Spleen (tissue), 7 donors: ENCODE results near the gene SYT17.

Experiments
- POLR2A ChIP-seq, 3 donors: fragments of 450-650 bp; IDR thresholded peaks; one replicate each; pipeline ENCODE4 v1.5.1; 2017; ENCODE audit warnings: antibody characterized with exemption in 3 of 3, mild to moderate bottlenecking in 1 of 3
- TF ChIP-seq, protein P1 (sequence below), 11 experiments: fragments of 200-600 bp in 7 of 11; fragments of 450-650 bp in 4 of 11; sonication (generic) in 4 of 11; IDR thresholded peaks in 8 of 11; conservative IDR thresholded peaks in 3 of 11; 1 replicate in 7 of 11; 2 replicates in 4 of 11; pipeline versions ENCODE4 v1.4.0 to v1.8.0; 2016 to 2021; ENCODE audit warnings: antibody characterized with exemption in 11 of 11, inconsistent platforms in 4 of 11, mild to moderate bottlenecking in 1 of 11
- donor health status: DM: no; HTN: no; CAD: no; lungs with moderate emphysema.
- donor health status: DM: no; HTN: no; CAD: no.
- donor health status: DM: no; HTN: no; CAD: no.

DNA sequence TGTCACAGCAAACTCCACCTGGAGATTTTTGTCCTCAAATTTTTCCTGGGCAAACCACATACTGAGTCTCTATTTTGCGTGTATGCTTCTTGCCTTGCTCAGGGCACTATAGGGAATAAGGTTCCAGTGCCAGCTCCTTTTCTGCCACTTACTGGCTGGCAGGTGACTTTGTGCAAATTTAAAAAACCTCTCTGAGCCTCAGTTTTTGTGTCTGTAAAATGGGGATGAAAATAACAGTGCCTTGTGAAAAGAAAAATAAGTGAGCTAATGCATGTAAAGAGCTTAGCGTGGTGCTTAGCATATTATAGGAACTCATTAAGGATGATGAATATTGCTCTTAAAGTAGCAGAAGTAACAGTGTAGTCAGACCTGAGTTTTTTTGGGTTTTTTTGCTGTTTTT is 137.4 kb downstream of the SYT17 start:
- TF ChIP-seq, protein P1, sequence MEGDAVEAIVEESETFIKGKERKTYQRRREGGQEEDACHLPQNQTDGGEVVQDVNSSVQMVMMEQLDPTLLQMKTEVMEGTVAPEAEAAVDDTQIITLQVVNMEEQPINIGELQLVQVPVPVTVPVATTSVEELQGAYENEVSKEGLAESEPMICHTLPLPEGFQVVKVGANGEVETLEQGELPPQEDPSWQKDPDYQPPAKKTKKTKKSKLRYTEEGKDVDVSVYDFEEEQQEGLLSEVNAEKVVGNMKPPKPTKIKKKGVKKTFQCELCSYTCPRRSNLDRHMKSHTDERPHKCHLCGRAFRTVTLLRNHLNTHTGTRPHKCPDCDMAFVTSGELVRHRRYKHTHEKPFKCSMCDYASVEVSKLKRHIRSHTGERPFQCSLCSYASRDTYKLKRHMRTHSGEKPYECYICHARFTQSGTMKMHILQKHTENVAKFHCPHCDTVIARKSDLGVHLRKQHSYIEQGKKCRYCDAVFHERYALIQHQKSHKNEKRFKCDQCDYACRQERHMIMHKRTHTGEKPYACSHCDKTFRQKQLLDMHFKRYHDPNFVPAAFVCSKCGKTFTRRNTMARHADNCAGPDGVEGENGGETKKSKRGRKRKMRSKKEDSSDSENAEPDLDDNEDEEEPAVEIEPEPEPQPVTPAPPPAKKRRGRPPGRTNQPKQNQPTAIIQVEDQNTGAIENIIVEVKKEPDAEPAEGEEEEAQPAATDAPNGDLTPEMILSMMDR (IDR thresholded peaks at IDR 0.05 in 8 of 11, conservative IDR thresholded peaks at IDR 0.05 in 3 of 11) = no peak
- no peak for TF ChIP-seq POLR2A (IDR thresholded peaks at IDR 0.05)
